Hematopoietic multipotent progenitor cell treated with erythropoietin and hydrocortisone succinate and interleukin-3 and kit ligand, for 8 days (in vitro differentiated cells): ENCODE measurements around the gene APOL4.
"Not testable (repeated sequence)": the region's sequence is repeated elsewhere in the genome, so short reads cannot be mapped to it uniquely, and the experiment has no call there.

Experiments
- DNase-seq: peaks from one replicate; pipeline ENCODE4 v3.0.0-alpha.2; 2015

The APOL4 gene

GRCh38 chr22:36182056-36182455, 19.6 kb downstream of the APOL4 start:
- peak; percentile 75 for DNase-seq

- no peak for DNase-seq
Observed at GRCh38 chr22:36180928-36181327, 20.7 kb downstream of the APOL4 start.

- DNase-seq = peak; percentile 83
Observed at GRCh38 chr22:36180038-36180880, 21.4 kb downstream of the APOL4 start.

GRCh38 chr22:36177160-36177559, 24.4 kb downstream of the APOL4 start:
- DNase-seq = no peak

GRCh38 chr22:36175892-36176291, 25.7 kb downstream of the APOL4 start:
- DNase-seq = no peak

DNA sequence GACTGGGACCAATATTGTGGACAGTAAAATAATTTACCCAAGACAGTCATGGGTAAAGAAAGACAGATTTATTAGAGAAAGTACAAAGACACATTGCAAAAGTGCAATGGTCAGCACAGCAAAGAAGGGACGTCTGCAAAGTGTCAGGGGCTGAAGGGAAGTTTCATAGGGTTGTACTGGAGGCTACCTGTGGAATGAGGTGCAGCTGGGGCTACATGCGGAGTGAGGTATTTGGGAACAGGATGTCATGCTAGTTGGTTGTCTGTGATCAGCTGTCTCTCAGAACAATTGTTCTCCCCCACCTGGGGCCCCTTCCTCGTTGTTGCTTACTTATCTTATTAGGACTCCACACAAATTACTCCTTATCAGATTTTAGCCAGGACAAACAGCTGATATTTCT, 29.7 kb downstream of the APOL4 start:
- DNase-seq = no peak

GRCh38 chr22:36166518-36167220, 34.9 kb downstream of the APOL4 start:
- DNase-seq = no peak

DNA sequence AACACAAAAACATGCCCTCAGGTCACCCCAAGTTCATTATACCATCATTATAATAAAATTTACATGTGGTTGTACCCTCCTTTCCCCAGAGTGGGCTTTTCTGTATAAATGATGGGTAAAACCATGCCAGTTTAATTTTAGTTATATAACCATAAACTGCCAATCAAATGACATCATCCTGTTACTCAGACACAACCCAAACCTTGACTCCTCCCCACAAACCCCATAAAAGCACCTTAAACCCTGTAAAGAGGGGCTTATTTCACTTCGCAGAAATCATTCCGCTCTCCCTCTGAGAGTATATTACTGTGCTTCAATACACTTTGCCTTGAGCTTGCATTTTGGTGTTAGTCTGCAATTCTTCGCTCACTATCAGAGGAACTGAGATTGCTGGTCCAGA, 35.5 kb downstream of the APOL4 start:
- DNase-seq = no peak

GRCh38 chr22:36165141-36165540, 36.5 kb downstream of the APOL4 start:
- no peak for DNase-seq

DNA sequence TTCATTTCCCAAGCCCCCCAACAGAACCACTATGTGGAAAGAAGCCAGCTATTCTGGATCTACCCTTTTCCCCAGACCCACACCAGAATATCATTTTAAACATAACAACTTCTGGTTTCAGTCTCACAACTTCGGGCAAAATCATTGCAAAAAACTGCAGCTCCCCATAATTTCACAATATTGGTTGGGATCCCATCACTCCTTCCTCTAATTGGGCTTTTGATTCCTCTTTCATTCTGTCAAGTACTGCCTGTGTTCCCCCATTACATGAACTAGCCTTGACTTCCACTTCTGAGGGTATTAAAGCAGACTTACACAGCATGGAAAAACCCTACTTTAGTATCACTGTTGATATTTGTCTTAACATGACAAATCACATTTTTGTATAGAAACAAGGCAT, 37.0 kb downstream of the APOL4 start:
- no peak for DNase-seq

- no peak for DNase-seq
Observed at GRCh38 chr22:36163497-36163896, 38.1 kb downstream of the APOL4 start.

GRCh38 chr22:36162127-36163034, 39.2 kb downstream of the APOL4 start:
- no peak for DNase-seq

- not testable (repeated sequence) for DNase-seq
Observed at GRCh38 chr22:36161793-36162126, 39.8 kb downstream of the APOL4 start.

GRCh38 chr22:36160499-36160942, 41.1 kb downstream of the APOL4 start, which contains the start of gene APOL3:
APOL3 (minus strand) TSS chr22:36160755; CDS start chr22:36149055, 11,700 bp downstream.
- peak; percentile 63 for DNase-seq

GRCh38 chr22:36156515-36157419, 44.8 kb downstream of the APOL4 start:
- DNase-seq = peak; percentile 63

- no peak for DNase-seq
Observed at GRCh38 chr22:36156119-36156514, 45.5 kb downstream of the APOL4 start.

DNA sequence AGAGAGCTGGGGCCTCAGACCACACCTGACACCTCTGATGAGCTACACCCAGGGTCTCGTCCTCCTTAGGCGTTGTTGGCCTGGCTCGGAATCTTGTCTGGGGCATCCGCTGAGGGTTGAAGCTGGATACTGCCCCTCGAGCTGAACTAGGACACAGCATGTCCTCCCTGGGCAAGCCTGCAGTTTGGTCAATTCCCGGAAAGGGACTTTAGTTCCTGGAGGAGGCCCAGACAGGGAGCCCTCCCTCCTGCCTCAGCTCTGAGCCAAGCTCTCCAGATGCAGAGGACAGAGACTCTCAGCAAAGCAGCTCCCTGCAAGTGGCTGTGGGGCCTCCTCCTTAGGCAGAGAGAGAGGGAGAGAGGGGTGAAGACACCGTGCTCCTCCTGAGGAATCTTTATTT, 45.9 kb downstream of the APOL4 start:
- peak; percentile 66 for DNase-seq

DNA sequence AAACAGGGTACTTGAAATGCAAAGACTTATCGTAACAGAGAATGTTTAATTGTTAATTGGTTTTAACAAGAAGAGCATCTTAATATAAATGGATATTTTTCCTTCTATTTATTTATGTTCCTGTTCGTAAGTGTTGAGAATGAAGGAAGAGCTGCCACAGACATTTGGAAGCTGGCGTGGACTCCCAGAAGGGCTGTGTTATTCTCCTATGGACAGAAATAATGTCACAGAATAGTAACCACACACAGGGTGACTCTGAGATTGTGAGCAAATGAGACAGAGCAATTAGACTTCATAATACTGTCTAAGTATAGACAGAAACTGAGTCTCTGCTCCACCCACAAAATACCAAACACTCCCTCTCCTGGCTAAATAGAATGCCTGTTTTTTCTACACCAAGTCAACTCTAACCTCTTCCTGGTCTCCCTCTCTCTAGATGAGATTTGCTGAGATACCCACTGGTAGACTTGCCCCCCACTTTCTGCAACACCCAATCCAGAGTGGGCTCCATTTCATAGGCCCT, 47.1 kb downstream of the APOL4 start:
- DNase-seq = peak; percentile 46

GRCh38 chr22:36153501-36154422, 47.8 kb downstream of the APOL4 start:
- DNase-seq = peak; percentile 48

- DNase-seq = peak; percentile 79
Observed at GRCh38 chr22:36152821-36153220, 48.8 kb downstream of the APOL4 start.

- no peak for DNase-seq
Observed at GRCh38 chr22:36152088-36152487, 49.5 kb downstream of the APOL4 start.
